Measurements from ENCODE around the gene C20orf204. TPM values are rescaled to one million over a fixed set of nuclear protein-coding genes. Genes with fewer than 3 reads are reported as not detected.

C20orf204 gene
- total and polyA plus RNA-seq, 10 of the 15 experiments (the other 5 are each of a cell fraction or from before 2014, with no cell fraction given), result 0.24 to 56.0 (median 12.4) TPM

GRCh38 chr20:64082126-64082731, 46.2 kb downstream of the C20orf204 start:
- no TSS peak for BruUV-seq (replicated peaks)
- H3K4me2 ChIP-seq (ENCODE audit: control insufficient read depth, insufficient read depth), result no peak overlapping the region
- H3K9ac ChIP-seq (ENCODE audit: control insufficient read depth, insufficient read depth, low read length), result no peak overlapping the region
- H3K9me3 ChIP-seq (replicated peaks; ENCODE audit: control insufficient read depth, insufficient read depth, low read length), result peaks cover 3% of the 10 kb centered on the region; the same call in 1 of the 3 replicates
- DNase-seq (ENCODE audit: low read depth, low spot score), result no peak
- 29% methylated on average over 13 of the region's 13 CpGs for WGBS (ENCODE audit: insufficient coverage, insufficient replicate concordance, low lambda C conversion rate, missing lambda C conversion rate)
- ChIA-PET POLR2A (interaction anchor here (1.6 to 2.4 kb wide), 2 partner anchors 38 to 44 kb away, joined by 4 to 12 read pairs; no protein-coding TSS in a partner anchor), SMC1A (ENCODE audit: uncharacterized antibody, unreplicated experiment) (interaction anchor here (1.0 to 2.3 kb wide), 2 partner anchors 38 to 40 kb away, joined by 3 to 11 read pairs; no protein-coding TSS in a partner anchor), CTCF (interaction anchor here (1.0 to 3.5 kb wide), 3 partner anchors 35 to 185 kb away, joined by 3 to 65 read pairs (median 7); no protein-coding TSS in a partner anchor), RAD21 (ENCODE audit: unreplicated experiment) (interaction anchor here (0.6 to 6.7 kb wide), 3 partner anchors 33 to 296 kb away, joined by 3 to 67 read pairs (median 6); no protein-coding TSS in a partner anchor)
- H3K27ac ChIP-seq (ENCODE audit: control insufficient read depth, insufficient read depth), result no peak overlapping the region
- no peaks in the 10 kb centered on the region for H3K36me3 ChIP-seq (ENCODE audit: control insufficient read depth in 2 of 2, insufficient read depth in 2 of 2, low read length in 1 of 2)
- in situ Hi-C loops (cut with MboI), result no loop called here
- ATAC-seq, result no peak
- H3K79me2 ChIP-seq (ENCODE audit: control insufficient read depth, insufficient read depth, low read length), result peaks cover 17% of the 10 kb centered on the region
- intact Hi-C loops (cut with micrococcal nuclease; ENCODE audit: unreplicated experiment), result no loop called here
- peaks cover 18% of the 10 kb centered on the region for H3K4me1 ChIP-seq (ENCODE audit: control insufficient read depth, insufficient read depth, low read length)
- H2AFZ ChIP-seq (ENCODE audit: control insufficient read depth, low read depth, low read length), result no peak overlapping the region
- TF ChIP-seq ZZZ3 (IDR thresholded peaks at IDR 0.05; ENCODE audit: control insufficient read depth, insufficient read length, low read depth) (no peak), EGR1 (IDR thresholded peaks at IDR 0.05; ENCODE audit: borderline replicate concordance in 1 of 2, low read depth in 2 of 2, low read length in 2 of 2) (no peak), SMAD5 (IDR thresholded peaks at IDR 0.05; ENCODE audit: low read depth) (no peak), ZNF592 (IDR thresholded peaks at IDR 0.05) (no peak), YY1 (IDR thresholded peaks at IDR 0.05; ENCODE audit: low read depth, low read length) (no peak), HDGF (IDR thresholded peaks at IDR 0.05) (no peak), BACH1 (IDR thresholded peaks at IDR 0.05; ENCODE audit: borderline replicate concordance) (no peak), TBL1XR1 (IDR thresholded peaks at IDR 0.05; ENCODE audit: low read depth, low read length) (no peak), WRNIP1 (IDR thresholded peaks at IDR 0.05; ENCODE audit: borderline replicate concordance, low read depth, low read length) (no peak), E2F4 (IDR thresholded peaks at IDR 0.05; ENCODE audit: low read depth, low read length) (no peak), CHD1 (IDR thresholded peaks at IDR 0.05; ENCODE audit: low read depth, low read length) (no peak), JUNB (IDR thresholded peaks at IDR 0.05) (no peak)
- no peak overlapping the region for H3K4me3 ChIP-seq
- peaks cover 2 to 7% of the 10 kb centered on the region in 2 experiments; a peak in 2 of 4 replicates for H3K27me3 ChIP-seq (replicated peaks in 1 of 2; ENCODE audit: control insufficient read depth in 2 of 2, insufficient read depth in 2 of 2, low read length in 1 of 2)
- no peaks in the 10 kb centered on the region for H4K20me1 ChIP-seq (ENCODE audit: control insufficient read depth, insufficient read depth)
- no peak for FAIRE-seq

Data from GM12878 (cell line).